ENCODE measurements around the gene ZNF75A.
A peak's percentile ranks its signal among the peaks of the same experiment; 100 is the strongest.
"Not testable (repeated sequence)": the region's sequence is repeated elsewhere in the genome, so short reads cannot be mapped to it uniquely, and the experiment has no call there.

Gene ZNF75A

GRCh38 chr16:3305109-3306068 is at the start of gene ZNF75A, which contains the start of gene TIGD7:
ZNF75A (plus strand) TSS chr16:3305497; CDS start chr16:3308429, 2,932 bp downstream.
TIGD7 (minus strand) TSS chr16:3305430; CDS start chr16:3300614, 4,816 bp downstream.
- peak; percentile 78 to 80 for DNase-seq

- no peak for DNase-seq
Measured at GRCh38 chr16:3256146-3256865, 49.0 kb upstream of the ZNF75A start, which contains the start of gene MEFV. MEFV (minus strand) TSS chr16:3256633; CDS start chr16:3256587, 46 bp downstream.

GRCh38 chr16:3256866-3257465 is 48.3 kb upstream of the ZNF75A start:
- no peak for DNase-seq

GRCh38 chr16:3259836-3260235 is 45.5 kb upstream of the ZNF75A start:
- no peak for DNase-seq

GRCh38 chr16:3262517-3262916 is 42.8 kb upstream of the ZNF75A start:
- no peak for DNase-seq

- peak; percentile 95 to 98 for DNase-seq
Measured at GRCh38 chr16:3264137-3265036, 40.9 kb upstream of the ZNF75A start.

GRCh38 chr16:3266873-3267537 is 38.3 kb upstream of the ZNF75A start:
- DNase-seq: peak in 1 of 2 donors; percentile 5

- DNase-seq: no peak
Measured at GRCh38 chr16:3268294-3268693, 37.0 kb upstream of the ZNF75A start.

- DNase-seq: not testable (repeated sequence)
Measured at GRCh38 chr16:3270718-3271117, 34.6 kb upstream of the ZNF75A start.

- not testable (repeated sequence) for DNase-seq
Measured at GRCh38 chr16:3271281-3271680, 34.0 kb upstream of the ZNF75A start.

- DNase-seq: no peak
Measured at GRCh38 chr16:3274490-3274889, 30.8 kb upstream of the ZNF75A start.

- DNase-seq: no peak
Measured at GRCh38 chr16:3274947-3275346, 30.4 kb upstream of the ZNF75A start.

GRCh38 chr16:3276679-3277078 is 28.6 kb upstream of the ZNF75A start:
- no peak for DNase-seq

- no peak for DNase-seq
Measured at GRCh38 chr16:3281222-3281820, 24.0 kb upstream of the ZNF75A start.

GRCh38 chr16:3282103-3282729 is 23.1 kb upstream of the ZNF75A start:
- DNase-seq: peak in 1 of 2 donors; percentile 9

GRCh38 chr16:3282730-3283542 is 22.4 kb upstream of the ZNF75A start, which contains the start of gene ZNF263:
ZNF263 (plus strand) TSS chr16:3283491; CDS start chr16:3283819, 328 bp downstream.
- peak; percentile 92 to 94 for DNase-seq

- DNase-seq: no peak
Measured at GRCh38 chr16:3283543-3284447, 21.5 kb upstream of the ZNF75A start.

GRCh38 chr16:3285131-3285530 is 20.2 kb upstream of the ZNF75A start:
- DNase-seq: no peak
